ENCODE results near the gene EXOC6B. TPM values are rescaled to one million over a fixed set of nuclear protein-coding genes. Genes with fewer than 3 reads are reported as not detected.

EXOC6B gene
- total RNA-seq, 1 donor from 2014 or later: 35.2 TPM

- ATAC-seq (no peak), DNase-seq (no peak)
Observed at GRCh38 chr2:72261076-72261475, 564.8 kb downstream of the EXOC6B start.

GRCh38 chr2:72255540-72255939 is 570.3 kb downstream of the EXOC6B start:
- Histone ChIP-seq H3K9me3 (no peaks in the 10 kb centered on the region), H3K27me3 (no peaks in the 10 kb centered on the region), H3K36me3 (no peaks in the 10 kb centered on the region), H3K27ac (no peak overlapping the region), H3K4me3 (no peak overlapping the region), H3K4me1 (no peaks in the 10 kb centered on the region)
- intact Hi-C loops (cut with DNase I): no loop called here
- TF ChIP-seq, protein P1, sequence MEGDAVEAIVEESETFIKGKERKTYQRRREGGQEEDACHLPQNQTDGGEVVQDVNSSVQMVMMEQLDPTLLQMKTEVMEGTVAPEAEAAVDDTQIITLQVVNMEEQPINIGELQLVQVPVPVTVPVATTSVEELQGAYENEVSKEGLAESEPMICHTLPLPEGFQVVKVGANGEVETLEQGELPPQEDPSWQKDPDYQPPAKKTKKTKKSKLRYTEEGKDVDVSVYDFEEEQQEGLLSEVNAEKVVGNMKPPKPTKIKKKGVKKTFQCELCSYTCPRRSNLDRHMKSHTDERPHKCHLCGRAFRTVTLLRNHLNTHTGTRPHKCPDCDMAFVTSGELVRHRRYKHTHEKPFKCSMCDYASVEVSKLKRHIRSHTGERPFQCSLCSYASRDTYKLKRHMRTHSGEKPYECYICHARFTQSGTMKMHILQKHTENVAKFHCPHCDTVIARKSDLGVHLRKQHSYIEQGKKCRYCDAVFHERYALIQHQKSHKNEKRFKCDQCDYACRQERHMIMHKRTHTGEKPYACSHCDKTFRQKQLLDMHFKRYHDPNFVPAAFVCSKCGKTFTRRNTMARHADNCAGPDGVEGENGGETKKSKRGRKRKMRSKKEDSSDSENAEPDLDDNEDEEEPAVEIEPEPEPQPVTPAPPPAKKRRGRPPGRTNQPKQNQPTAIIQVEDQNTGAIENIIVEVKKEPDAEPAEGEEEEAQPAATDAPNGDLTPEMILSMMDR (IDR thresholded peaks at IDR 0.05): no peak
- no peak for DNase-seq
- ATAC-seq: no peak

More at GRCh38 chr2:72261076-72261475, 564.8 kb downstream of the EXOC6B start:
- Histone ChIP-seq H3K27me3 (no peaks in the 10 kb centered on the region), H3K36me3 (no peaks in the 10 kb centered on the region), H3K4me3 (no peak overlapping the region), H3K27ac (no peak overlapping the region), H3K4me1 (no peaks in the 10 kb centered on the region), H3K9me3 (no peaks in the 10 kb centered on the region)
- TF ChIP-seq, protein P1 (IDR thresholded peaks at IDR 0.05): no peak
- intact Hi-C loops (cut with DNase I): no loop called here

- no peak for DNase-seq
- intact Hi-C loops (cut with DNase I): no loop called here
Observed at GRCh38 chr2:72254831-72255451, 570.9 kb downstream of the EXOC6B start.

DNA sequence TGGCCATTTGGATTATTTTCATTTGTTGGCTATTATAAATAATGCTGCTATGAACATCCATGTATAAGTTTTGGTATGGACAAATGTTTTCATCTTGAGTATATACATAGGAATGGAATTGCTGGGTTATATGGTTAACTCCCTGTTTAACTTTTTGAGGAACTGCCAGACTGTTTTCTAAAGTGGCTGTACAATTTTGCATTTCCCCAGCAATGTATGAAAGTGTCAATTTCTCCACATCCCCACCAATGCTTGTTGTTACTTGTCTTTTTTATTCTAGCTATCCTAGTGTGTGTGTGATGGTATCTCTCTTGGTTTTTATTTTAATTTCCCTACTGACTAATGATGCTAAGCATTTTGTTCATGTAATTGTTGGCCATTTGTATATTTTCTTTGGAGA is 587.5 kb downstream of the EXOC6B start:
- H3K27ac ChIP-seq: no peak overlapping the region
- DNase-seq (no peak), ATAC-seq (no peak)
- H3K4me1 ChIP-seq: peaks cover 4% of the 10 kb centered on the region
- TF ChIP-seq, protein P1 (IDR thresholded peaks at IDR 0.05): no peak
- no peaks in the 10 kb centered on the region for H3K9me3 ChIP-seq
- no peaks in the 10 kb centered on the region for H3K36me3 ChIP-seq
- no peaks in the 10 kb centered on the region for H3K27me3 ChIP-seq
- H3K4me3 ChIP-seq: no peak overlapping the region
- intact Hi-C loops (cut with DNase I): no loop called here

More at GRCh38 chr2:72254831-72255451, 570.9 kb downstream of the EXOC6B start:
- no peak overlapping the region for H3K4me3 ChIP-seq
- no peaks in the 10 kb centered on the region for H3K27me3 ChIP-seq
- H3K9me3 ChIP-seq: no peaks in the 10 kb centered on the region
- TF ChIP-seq, protein P1 (IDR thresholded peaks at IDR 0.05): no peak
- no peaks in the 10 kb centered on the region for H3K36me3 ChIP-seq
- H3K4me1 ChIP-seq: no peaks in the 10 kb centered on the region
- no peak for ATAC-seq
- H3K27ac ChIP-seq: no peak overlapping the region

DNA sequence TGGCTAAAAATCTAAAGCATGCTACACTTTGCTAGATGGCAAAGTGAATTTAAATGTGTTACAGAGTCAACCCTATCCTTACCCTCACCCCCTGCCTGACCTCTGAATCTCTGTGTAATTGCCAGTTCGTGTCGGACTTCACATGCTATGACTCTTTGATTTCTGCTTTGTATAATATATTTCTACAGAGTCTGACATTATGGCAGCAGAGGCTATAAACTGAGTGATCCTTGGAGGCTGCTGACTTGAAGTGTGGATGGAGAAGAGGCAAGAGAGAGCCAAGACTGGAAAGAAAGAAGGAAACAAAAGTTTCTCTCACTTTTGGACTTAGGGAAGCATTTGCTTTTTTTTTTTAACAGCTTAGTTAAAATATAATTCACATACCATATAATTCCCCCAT is 588.3 kb downstream of the EXOC6B start:
- intact Hi-C loops (cut with DNase I): no loop called here
- Histone ChIP-seq H3K9me3 (no peaks in the 10 kb centered on the region), H3K27me3 (no peaks in the 10 kb centered on the region), H3K4me3 (no peak overlapping the region), H3K27ac (no peak overlapping the region), H3K4me1 (peaks cover 4% of the 10 kb centered on the region), H3K36me3 (no peaks in the 10 kb centered on the region)
- DNase-seq (no peak), ATAC-seq (no peak)
- TF ChIP-seq, protein P1 (IDR thresholded peaks at IDR 0.05): no peak

Measured in upper lobe of right lung (tissue), 1 donor.